IPS-20b (cell line): ENCODE results near the gene MSI2.

Source experiments
- H3K27ac ChIP-seq: one replicate; pipeline ENCODE4 v1.5.1; 2013; ENCODE audit warnings: low read length
- H3K27me3 ChIP-seq: 2 replicates; pipeline ENCODE4 v1.6.1; 2013; ENCODE audit warnings: mild to moderate bottlenecking, low read length, inconsistent platforms; ENCODE audit not compliant: insufficient read depth
- H3K36me3 ChIP-seq: 2 replicates; pipeline ENCODE4 v1.6.1; 2013; ENCODE audit warnings: low read depth, mild to moderate bottlenecking, inconsistent platforms, low read length, moderate library complexity; ENCODE audit not compliant: insufficient read depth
- H3K4me1 ChIP-seq: 2 replicates; pipeline ENCODE4 v1.6.1; 2013; ENCODE audit warnings: mild to moderate bottlenecking, control low read depth, inconsistent platforms, low read length, moderate library complexity; ENCODE audit not compliant: insufficient read depth
- H3K4me3 ChIP-seq: 2 replicates; pipeline ENCODE4 v1.5.1; 2013; ENCODE audit warnings: mild to moderate bottlenecking, low read length, inconsistent platforms
- H3K9ac ChIP-seq: 2 replicates; pipeline ENCODE4 v1.6.1; 2013; ENCODE audit warnings: low read depth, mild to moderate bottlenecking, inconsistent platforms, low read length, moderate library complexity
- H3K9me3 ChIP-seq: 2 replicates; pipeline ENCODE4 v1.6.1; 2013; ENCODE audit warnings: mild to moderate bottlenecking, low read depth, low read length, inconsistent platforms; ENCODE audit not compliant: insufficient read depth

Gene MSI2

GRCh38 chr17:57368637-57369336, 112.5 kb downstream of the MSI2 start:
- no peak overlapping the region for H3K27ac ChIP-seq
- H3K9ac ChIP-seq, result no peak overlapping the region
- peaks cover 7% of the 10 kb centered on the region; the same call in 1 of the 2 replicates for H3K9me3 ChIP-seq
- no peak overlapping the region for H3K4me3 ChIP-seq
- H3K27me3 ChIP-seq, result no peaks in the 10 kb centered on the region
- H3K36me3 ChIP-seq, result 0 out of 2 replicates have a peak, but pooled peaks cover 4% of the 10 kb centered on the region
- peaks cover 13% of the 10 kb centered on the region; the same call in 1 of the 2 replicates for H3K4me1 ChIP-seq

GRCh38 chr17:57369509-57369945, 113.2 kb downstream of the MSI2 start:
- H3K36me3 ChIP-seq, result 0 out of 2 replicates have a peak, but pooled peaks cover 6% of the 10 kb centered on the region
- peaks cover 8% of the 10 kb centered on the region; the same call in 1 of the 2 replicates for H3K4me1 ChIP-seq
- peaks cover 8% of the 10 kb centered on the region; the same call in 1 of the 2 replicates for H3K9me3 ChIP-seq
- H3K27me3 ChIP-seq, result no peaks in the 10 kb centered on the region
- H3K9ac ChIP-seq, result no peak overlapping the region
- no peak overlapping the region for H3K4me3 ChIP-seq
- H3K27ac ChIP-seq, result no peak overlapping the region

- no peaks in the 10 kb centered on the region for H3K27me3 ChIP-seq
- 0 out of 2 replicates have a peak, but pooled peaks cover 6% of the 10 kb centered on the region for H3K36me3 ChIP-seq
- no peak overlapping the region for H3K4me3 ChIP-seq
- H3K9me3 ChIP-seq, result peaks cover 8% of the 10 kb centered on the region; the same call in 1 of the 2 replicates
- no peak overlapping the region for H3K9ac ChIP-seq
- H3K27ac ChIP-seq, result no peak overlapping the region
- H3K4me1 ChIP-seq, result peaks cover 10% of the 10 kb centered on the region; the same call in 1 of the 2 replicates
Observed at GRCh38 chr17:57370037-57370581, 113.8 kb downstream of the MSI2 start.

- H3K9ac ChIP-seq, result no peak overlapping the region
- H3K4me1 ChIP-seq, result peaks cover 14% of the 10 kb centered on the region; the same call in 1 of the 2 replicates
- H3K4me3 ChIP-seq, result no peak overlapping the region
- 0 out of 2 replicates have a peak, but pooled peaks cover 6% of the 10 kb centered on the region for H3K36me3 ChIP-seq
- H3K27me3 ChIP-seq, result no peaks in the 10 kb centered on the region
- H3K9me3 ChIP-seq, result peaks cover 8% of the 10 kb centered on the region; the same call in 1 of the 2 replicates
- H3K27ac ChIP-seq, result no peak overlapping the region
Observed at GRCh38 chr17:57370619-57371018, 114.3 kb downstream of the MSI2 start.

GRCh38 chr17:57372156-57372555, 115.8 kb downstream of the MSI2 start:
- Histone ChIP-seq H3K9ac (no peak overlapping the region), H3K27ac (no peak overlapping the region), H3K36me3 (0 out of 2 replicates have a peak, but pooled peaks cover 6% of the 10 kb centered on the region), H3K9me3 (peaks cover 8% of the 10 kb centered on the region; the same call in 1 of the 2 replicates), H3K27me3 (no peaks in the 10 kb centered on the region), H3K4me3 (no peak overlapping the region), H3K4me1 (peaks cover 7% of the 10 kb centered on the region; the same call in 1 of the 2 replicates)

- H3K4me1 ChIP-seq, result peaks cover 6% of the 10 kb centered on the region; the same call in 1 of the 2 replicates
- H3K27ac ChIP-seq, result no peak overlapping the region
- 0 out of 2 replicates have a peak, but pooled peaks cover 6% of the 10 kb centered on the region for H3K36me3 ChIP-seq
Observed at GRCh38 chr17:57373048-57373447, 116.7 kb downstream of the MSI2 start.

GRCh38 chr17:57373756-57374155, 117.4 kb downstream of the MSI2 start:
- peaks cover 9% of the 10 kb centered on the region; the same call in 1 of the 2 replicates for H3K4me1 ChIP-seq
- peaks cover 8% of the 10 kb centered on the region; the same call in 1 of the 2 replicates for H3K9me3 ChIP-seq
- no peak overlapping the region for H3K9ac ChIP-seq
- no peak overlapping the region for H3K4me3 ChIP-seq
- H3K27me3 ChIP-seq, result no peaks in the 10 kb centered on the region
- no peak overlapping the region for H3K27ac ChIP-seq
- H3K36me3 ChIP-seq, result 0 out of 2 replicates have a peak, but pooled peaks cover 6% of the 10 kb centered on the region

More at GRCh38 chr17:57373048-57373447, 116.7 kb downstream of the MSI2 start:
- H3K9me3 ChIP-seq, result peaks cover 8% of the 10 kb centered on the region; the same call in 1 of the 2 replicates
- H3K4me3 ChIP-seq, result no peak overlapping the region
- no peaks in the 10 kb centered on the region for H3K27me3 ChIP-seq
- H3K9ac ChIP-seq, result no peak overlapping the region

- Histone ChIP-seq H3K4me1 (peaks cover 16% of the 10 kb centered on the region; the same call in 1 of the 2 replicates), H3K27me3 (no peaks in the 10 kb centered on the region), H3K27ac (no peak overlapping the region), H3K9ac (no peak overlapping the region), H3K36me3 (0 out of 2 replicates have a peak, but pooled peaks cover 6% of the 10 kb centered on the region), H3K9me3 (peaks cover 8% of the 10 kb centered on the region; the same call in 1 of the 2 replicates), H3K4me3 (no peak overlapping the region)
Observed at GRCh38 chr17:57375040-57375769, 118.9 kb downstream of the MSI2 start.

GRCh38 chr17:57375770-57376225, 119.5 kb downstream of the MSI2 start:
- Histone ChIP-seq H3K4me1 (peaks cover 19% of the 10 kb centered on the region; the same call in 1 of the 2 replicates), H3K9ac (no peak overlapping the region), H3K4me3 (no peak overlapping the region), H3K36me3 (0 out of 2 replicates have a peak, but pooled peaks cover 6% of the 10 kb centered on the region), H3K27ac (no peak overlapping the region), H3K9me3 (peaks cover 8% of the 10 kb centered on the region; the same call in 1 of the 2 replicates), H3K27me3 (no peaks in the 10 kb centered on the region)

GRCh38 chr17:57377094-57377493, 120.8 kb downstream of the MSI2 start:
- Histone ChIP-seq H3K36me3 (0 out of 2 replicates have a peak, but pooled peaks cover 6% of the 10 kb centered on the region), H3K4me1 (peaks cover 23% of the 10 kb centered on the region; the same call in 1 of the 2 replicates)

More at GRCh38 chr17:57377094-57377493, 120.8 kb downstream of the MSI2 start:
- Histone ChIP-seq H3K4me3 (no peak overlapping the region), H3K9ac (no peak overlapping the region), H3K9me3 (peaks cover 8% of the 10 kb centered on the region; the same call in 1 of the 2 replicates), H3K27me3 (no peaks in the 10 kb centered on the region), H3K27ac (no peak overlapping the region)
